Tibial artery (tissue), 4 donors: ENCODE data around the gene GJA5.

ENCODE experiments used
- DNase-seq, 2 donors: peaks; one replicate each; pipeline ENCODE4 v3.0.0-alpha.2; 2019
- H3K27ac ChIP-seq, 2 donors: fragments of 200-600 bp; sonication (generic) in 1 of 2; 1 replicate in 1 of 2; 2 replicates in 1 of 2; pipeline ENCODE4 v1.5.1; 2018 to 2019; ENCODE audit warnings: mild to moderate bottlenecking in 1 of 2
- H3K27me3 ChIP-seq, 2 donors: fragments of 200-600 bp; sonication (generic) in 1 of 2; one replicate each; pipeline versions ENCODE4 v1.5.1 to v1.6.0; 2016 to 2019
- H3K36me3 ChIP-seq, 3 donors: fragments of 200-600 bp; sonication (generic) in 2 of 3; one replicate each; pipeline ENCODE4 v1.5.1; 2016 to 2019; ENCODE audit warnings: mild to moderate bottlenecking in 2 of 3
- H3K4me1 ChIP-seq, 4 donors: fragments of 200-600 bp; sonication (generic) in 2 of 4; 1 replicate in 3 of 4; 2 replicates in 1 of 4; pipeline ENCODE4 v1.5.1; 2016 to 2019
- H3K4me3 ChIP-seq, 2 donors: fragments of 200-600 bp; sonication (generic) in 1 of 2; 1 replicate in 1 of 2; 2 replicates in 1 of 2; pipeline ENCODE4 v1.5.1; 2018 to 2019; ENCODE audit warnings: mild to moderate bottlenecking in 2 of 2
- H3K9me3 ChIP-seq, 3 donors: fragments of 200-600 bp; sonication (generic) in 1 of 3; one replicate each; pipeline ENCODE4 v1.5.1; 2016 to 2019
- CTCF ChIP-seq, 2 experiments: fragments of 200-600 bp in 1 of 2; fragments of 450-650 bp in 1 of 2; IDR thresholded peaks; one replicate each; pipeline ENCODE4 v1.5.1; 2017 to 2019; ENCODE audit warnings: antibody characterized with exemption in 2 of 2, mild to moderate bottlenecking in 1 of 2, moderate library complexity in 1 of 2
- intact Hi-C: fragments of 100-400 bp; cut with DNase I; formaldehyde crosslinking; loops from one replicate; pipeline ENCODE4 v1.15.0; 2023; ENCODE audit warnings: low total_unique reads

Gene GJA5

GRCh38 chr1:147726168-147726567 is 34.2 kb downstream of the GJA5 start:
- no peaks in the 10 kb centered on the region for H3K27me3 ChIP-seq
- no peak for TF ChIP-seq CTCF (IDR thresholded peaks at IDR 0.05)
- H3K36me3 ChIP-seq, result no peaks in the 10 kb centered on the region
- H3K9me3 ChIP-seq, result no peaks in the 10 kb centered on the region
- intact Hi-C loops, result no loop called here
- H3K4me3 ChIP-seq, result no peak overlapping the region
- H3K4me1 ChIP-seq, result no peaks in the 10 kb centered on the region
- no peak overlapping the region for H3K27ac ChIP-seq
- no peak for DNase-seq

- no peaks in the 10 kb centered on the region for H3K9me3 ChIP-seq
- no peak overlapping the region for H3K27ac ChIP-seq
- no peak for TF ChIP-seq CTCF (IDR thresholded peaks at IDR 0.05)
- no peaks in the 10 kb centered on the region for H3K36me3 ChIP-seq
- intact Hi-C loops, result loop anchor here (2.0 kb wide), 1 partner anchor 167 kb away; no protein-coding TSS in a partner anchor
- DNase-seq, result no peak
- H3K4me3 ChIP-seq, result no peak overlapping the region
- no peaks in the 10 kb centered on the region for H3K27me3 ChIP-seq
- no peaks in the 10 kb centered on the region for H3K4me1 ChIP-seq
These were observed 34.7 kb downstream of the GJA5 start for GRCh38 chr1:147725685-147726084.

- peak; percentile 76 to 84 for TF ChIP-seq CTCF (IDR thresholded peaks at IDR 0.05)
- no peaks in the 10 kb centered on the region for H3K4me1 ChIP-seq
- no peaks in the 10 kb centered on the region for H3K36me3 ChIP-seq
- no peaks in the 10 kb centered on the region for H3K9me3 ChIP-seq
- intact Hi-C loops, result loop anchor here (2.0 kb wide), 1 partner anchor 169 kb away; no protein-coding TSS in a partner anchor
- H3K27me3 ChIP-seq, result no peaks in the 10 kb centered on the region
- H3K4me3 ChIP-seq, result no peak overlapping the region
- peak in 1 of 2 donors; percentile 68 for DNase-seq
- H3K27ac ChIP-seq, result no peak overlapping the region
These were observed 36.6 kb downstream of the GJA5 start for GRCh38 chr1:147723691-147724323.

GRCh38 chr1:147722124-147722523 is 38.3 kb downstream of the GJA5 start:
- intact Hi-C loops, result no loop called here
- peaks cover 0 to 8% of the 10 kb centered on the region in 2 donors for H3K27me3 ChIP-seq
- H3K4me3 ChIP-seq, result no peak overlapping the region
- no peaks in the 10 kb centered on the region for H3K4me1 ChIP-seq
- H3K36me3 ChIP-seq, result no peaks in the 10 kb centered on the region
- no peak overlapping the region for H3K27ac ChIP-seq
- DNase-seq, result no peak
- no peaks in the 10 kb centered on the region for H3K9me3 ChIP-seq
- no peak for TF ChIP-seq CTCF (IDR thresholded peaks at IDR 0.05)

GRCh38 chr1:147721716-147722115 is 38.7 kb downstream of the GJA5 start:
- no peak for DNase-seq
- no peaks in the 10 kb centered on the region for H3K4me1 ChIP-seq
- no peak for TF ChIP-seq CTCF (IDR thresholded peaks at IDR 0.05)
- H3K9me3 ChIP-seq, result no peaks in the 10 kb centered on the region
- H3K36me3 ChIP-seq, result no peaks in the 10 kb centered on the region
- no peak overlapping the region for H3K27ac ChIP-seq
- intact Hi-C loops, result no loop called here
- H3K27me3 ChIP-seq, result peaks cover 0 to 8% of the 10 kb centered on the region in 2 donors
- H3K4me3 ChIP-seq, result no peak overlapping the region
